AG04449 (cell line): ENCODE measurements around the gene E2F4.

Source experiments
- CTCF ChIA-PET: fragments of 350-600 bp; formaldehyde crosslinking; extraction: SDS; loops from one replicate; lab custom pipeline; 2021; ENCODE audit warnings: antibody characterized with exemption; lab: Yijun Ruan, JAX
- POLR2A ChIA-PET: fragments of 400-600, 350-600 bp; formaldehyde crosslinking; extraction: SDS; loops from one replicate; lab custom pipeline; 2020; ENCODE audit warnings: antibody characterized with exemption, inconsistent platforms; lab: Yijun Ruan, JAX
- DNase-seq: peaks from one replicate; pipeline ENCODE4 v3.0.0-alpha.2; 2010; ENCODE audit warnings: low read depth, low spot score
- H3K4me3 ChIP-seq: 2 replicates; pipeline ENCODE4 v1.5.1; 2011; ENCODE audit warnings: low read depth, mild to moderate bottlenecking, control low read depth, low read length
- CTCF ChIP-seq: IDR thresholded peaks from one replicate; pipeline ENCODE4 v1.5.1; 2011; ENCODE audit warnings: mild to moderate bottlenecking, moderate library complexity, low read length, control low read depth, inconsistent platforms; ENCODE audit not compliant: insufficient read depth; ENCODE audit errors: missing control alignments

E2F4 gene

GRCh38 chr16:67235816-67236562 is 44.0 kb downstream of the E2F4 start:
- no peak for DNase-seq
- ChIA-PET CTCF (interaction anchor here (1.0 to 1.5 kb wide), 2 partner anchors 10 to 26 kb away, joined by 3 read pairs; no protein-coding TSS in a partner anchor), POLR2A (interaction anchor here (0.7 kb wide), 1 partner anchor 9 kb away, joined by 3 read pairs; the partner anchor contains the start of gene TMEM208)
- no peak for TF ChIP-seq CTCF
- H3K4me3 ChIP-seq = no peak overlapping the region

- POLR2A ChIA-PET = interaction anchor here (0.7 to 3.2 kb wide), 2 partner anchors 8 to 9 kb away, joined by 3 to 20 read pairs; partner anchors contain the start of gene TMEM208
Observed at GRCh38 chr16:67236563-67237395, 44.8 kb downstream of the E2F4 start.

GRCh38 chr16:67237396-67238277 is 45.7 kb downstream of the E2F4 start:
- no peak for DNase-seq
- no peak for TF ChIP-seq CTCF
- H3K4me3 ChIP-seq = no peak overlapping the region
- POLR2A ChIA-PET = interaction anchor here (1.6 to 3.2 kb wide), 2 partner anchors 9 to 10 kb away, joined by 6 to 20 read pairs; partner anchors contain the start of genes FHOD1 and TMEM208
- CTCF ChIA-PET = no interaction called here

More at GRCh38 chr16:67236563-67237395, 44.8 kb downstream of the E2F4 start:
- no peak for TF ChIP-seq CTCF
- DNase-seq = no peak
- CTCF ChIA-PET = interaction anchor here (1.0 to 1.5 kb wide), 2 partner anchors 11 to 26 kb away, joined by 3 read pairs; no protein-coding TSS in a partner anchor
- no peak overlapping the region for H3K4me3 ChIP-seq

GRCh38 chr16:67238278-67238575 is 46.3 kb downstream of the E2F4 start:
- no peak for TF ChIP-seq CTCF
- H3K4me3 ChIP-seq = no peak overlapping the region
- DNase-seq = no peak
- CTCF ChIA-PET = interaction anchor here (0.9 to 1.1 kb wide), 4 partner anchors 10 to 343 kb away, joined by 3 to 4 read pairs (median 3); partner anchors contain the start of genes FHOD1 and TMEM208
- POLR2A ChIA-PET = interaction anchor here (0.5 to 3.2 kb wide), 3 partner anchors 10 to 14 kb away, joined by 3 to 20 read pairs (median 6); partner anchors contain the start of genes FHOD1 and TMEM208

- no peak for DNase-seq
- ChIA-PET POLR2A (interaction anchor here (0.5 to 3.2 kb wide), 3 partner anchors 9 to 15 kb away, joined by 3 to 20 read pairs (median 6); partner anchors contain the start of genes FHOD1 and TMEM208), CTCF (interaction anchor here (0.9 to 1.1 kb wide), 4 partner anchors 9 to 344 kb away, joined by 3 to 4 read pairs (median 3); partner anchors contain the start of genes FHOD1 and TMEM208)
- H3K4me3 ChIP-seq = no peak overlapping the region
- TF ChIP-seq CTCF = no peak
Observed at GRCh38 chr16:67238806-67239470, 47.0 kb downstream of the E2F4 start.
